ENCODE data around the gene ATP11C. TPM values are rescaled to one million over a fixed set of nuclear protein-coding genes. Genes with fewer than 3 reads are reported as not detected.
"Not testable (repeated sequence)": the region's sequence is repeated elsewhere in the genome, so short reads cannot be mapped to it uniquely, and the experiment has no call there.

Gene ATP11C
- total RNA-seq, 1 experiment from 2014 or later: 19.4 TPM

DNA sequence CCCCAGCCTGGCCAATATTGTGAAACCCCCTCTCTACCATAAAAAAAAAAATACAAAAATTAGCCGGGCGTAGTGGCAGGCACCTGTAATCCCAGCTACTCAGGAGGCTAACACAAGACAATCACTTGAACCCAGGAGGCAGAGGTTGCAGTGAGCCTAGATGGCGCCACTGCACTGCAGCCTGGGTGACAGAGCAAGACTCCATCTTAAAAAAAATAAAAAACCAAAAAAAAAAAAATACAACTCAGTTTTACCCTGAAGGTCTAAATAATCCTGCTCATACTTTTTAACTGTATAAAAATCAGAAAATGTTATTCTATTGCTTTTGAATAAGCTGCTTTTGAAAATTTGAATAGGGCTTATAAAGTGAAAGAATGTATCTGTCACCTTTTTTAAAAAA is 33.3 kb upstream of the ATP11C start:
- peak overlapping the region; percentile 35 for H2AFZ ChIP-seq (ENCODE audit: low read depth, low read length, poor library complexity, severe bottlenecking)
- TF ChIP-seq, protein P1, sequence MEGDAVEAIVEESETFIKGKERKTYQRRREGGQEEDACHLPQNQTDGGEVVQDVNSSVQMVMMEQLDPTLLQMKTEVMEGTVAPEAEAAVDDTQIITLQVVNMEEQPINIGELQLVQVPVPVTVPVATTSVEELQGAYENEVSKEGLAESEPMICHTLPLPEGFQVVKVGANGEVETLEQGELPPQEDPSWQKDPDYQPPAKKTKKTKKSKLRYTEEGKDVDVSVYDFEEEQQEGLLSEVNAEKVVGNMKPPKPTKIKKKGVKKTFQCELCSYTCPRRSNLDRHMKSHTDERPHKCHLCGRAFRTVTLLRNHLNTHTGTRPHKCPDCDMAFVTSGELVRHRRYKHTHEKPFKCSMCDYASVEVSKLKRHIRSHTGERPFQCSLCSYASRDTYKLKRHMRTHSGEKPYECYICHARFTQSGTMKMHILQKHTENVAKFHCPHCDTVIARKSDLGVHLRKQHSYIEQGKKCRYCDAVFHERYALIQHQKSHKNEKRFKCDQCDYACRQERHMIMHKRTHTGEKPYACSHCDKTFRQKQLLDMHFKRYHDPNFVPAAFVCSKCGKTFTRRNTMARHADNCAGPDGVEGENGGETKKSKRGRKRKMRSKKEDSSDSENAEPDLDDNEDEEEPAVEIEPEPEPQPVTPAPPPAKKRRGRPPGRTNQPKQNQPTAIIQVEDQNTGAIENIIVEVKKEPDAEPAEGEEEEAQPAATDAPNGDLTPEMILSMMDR (IDR thresholded peaks at IDR 0.05 in 2 of 3, conservative IDR thresholded peaks at IDR 0.05 in 1 of 3; ENCODE audit: borderline replicate concordance in 1 of 3, insufficient read depth in 1 of 3, low read depth in 2 of 3, low read length in 2 of 3): peak; percentile 8 to 38 (median 37); a peak in 3 of 6 replicates
- POLR2A ChIA-PET; H3K4me1 ChIP-seq (ENCODE audit: control insufficient read depth in 1 of 2, insufficient read depth in 2 of 2, low read length in 2 of 2); H3K79me2 ChIP-seq (ENCODE audit: insufficient read depth, low read length); H3K4me2 ChIP-seq (ENCODE audit: low read length); H3K9me3 ChIP-seq (ENCODE audit: control insufficient read depth in 1 of 2, insufficient read depth in 1 of 2, low read depth in 1 of 2, low read length in 2 of 2); H3K9ac ChIP-seq (ENCODE audit: low read length); H3K4me3 ChIP-seq (replicated peaks in 1 of 2; ENCODE audit: low read depth in 1 of 2, low read length in 2 of 2); H3K36me3 ChIP-seq (ENCODE audit: control insufficient read depth in 1 of 2, insufficient read depth in 2 of 2, low read length in 2 of 2); BruUV-seq (replicated peaks); H3K27ac ChIP-seq (ENCODE audit: low read depth, low read length); H4K20me1 ChIP-seq (ENCODE audit: insufficient read depth); H3K27me3 ChIP-seq (ENCODE audit: insufficient read depth, low read length); RAD21 ChIA-PET (ENCODE audit: low non-redundant PET in 1 of 2, low total read pairs in 2 of 2, uncharacterized antibody in 2 of 2, unreplicated experiment in 2 of 2); H3K9me2 ChIP-seq (ENCODE audit: insufficient read depth); DNase-seq (ENCODE audit: low read depth, low spot score): not testable (repeated sequence)
- intact Hi-C loops (cut with micrococcal nuclease): loop anchor here (5.0 to 10.0 kb wide), 2 partner anchors 781 to 1189 kb away; no protein-coding TSS in a partner anchor
- peak; percentile 65; the same call in 1 of the 2 replicates for ATAC-seq
- CTCF ChIA-PET: interaction anchor here (0.7 to 1.9 kb wide), 3 partner anchors 16 to 102 kb away, joined by 3 to 6 read pairs (median 5); no protein-coding TSS in a partner anchor

DNA sequence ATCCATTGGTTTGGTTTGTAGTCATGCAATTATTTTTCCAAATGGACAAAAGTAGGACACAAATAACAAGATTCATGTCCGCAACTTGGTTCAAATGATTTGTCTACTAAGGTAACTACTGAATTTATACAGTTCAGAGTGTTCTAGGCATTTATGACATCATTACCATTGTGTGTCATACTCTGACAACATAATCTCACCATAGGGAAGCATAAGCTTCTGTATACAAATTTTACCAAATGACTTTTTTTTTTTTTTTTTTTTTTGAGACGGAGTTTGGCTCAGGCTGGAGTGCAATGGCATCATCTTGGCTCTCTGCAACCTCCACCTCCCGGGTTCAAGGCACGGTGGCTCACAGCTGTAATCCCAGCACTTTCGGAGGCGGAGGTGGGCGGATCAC is 32.6 kb upstream of the ATP11C start, which contains the start of gene CXorf66:
CXorf66 (minus strand) TSS at position 101 of the 400 bp plus-strand sequence; CDS start at position 76, 25 bp downstream.
- no peaks in the 10 kb centered on the region for H3K36me3 ChIP-seq (ENCODE audit: control insufficient read depth in 1 of 2, insufficient read depth in 2 of 2, low read length in 2 of 2)
- H2AFZ ChIP-seq (ENCODE audit: low read depth, low read length, poor library complexity, severe bottlenecking): peak within 1 kb of the TSS; percentile 35
- no TSS peak for BruUV-seq (replicated peaks)
- H3K27me3 ChIP-seq (ENCODE audit: insufficient read depth, low read length): no peaks in the 10 kb centered on the region
- no peaks in the 10 kb centered on the region for H3K9me3 ChIP-seq (ENCODE audit: control insufficient read depth in 1 of 2, insufficient read depth in 1 of 2, low read depth in 1 of 2, low read length in 2 of 2)
- H3K9me2 ChIP-seq (ENCODE audit: insufficient read depth): no peaks in the 10 kb centered on the region
- POLR2A ChIA-PET: no interaction called here
- intact Hi-C loops (cut with micrococcal nuclease): loop anchor here (5.0 to 10.0 kb wide), 2 partner anchors 781 to 1188 kb away; no protein-coding TSS in a partner anchor
- no peak within 1 kb of the TSS for H3K4me3 ChIP-seq (replicated peaks in 1 of 2; ENCODE audit: low read depth in 1 of 2, low read length in 2 of 2)
- H3K9ac ChIP-seq (ENCODE audit: low read length): no peak within 1 kb of the TSS
- peaks cover 0 to 4% of the 10 kb centered on the region in 2 experiments; a peak in 1 of 4 replicates for H3K4me1 ChIP-seq (ENCODE audit: control insufficient read depth in 1 of 2, insufficient read depth in 2 of 2, low read length in 2 of 2)
- ATAC-seq: no peak
- H3K27ac ChIP-seq (ENCODE audit: low read depth, low read length): no peak within 1 kb of the TSS
- H3K79me2 ChIP-seq (ENCODE audit: insufficient read depth, low read length): no peaks in the 10 kb centered on the region
- H3K4me2 ChIP-seq (ENCODE audit: low read length): no peak within 1 kb of the TSS
- no peaks in the 10 kb centered on the region for H4K20me1 ChIP-seq (ENCODE audit: insufficient read depth)
- DNase-seq (ENCODE audit: low read depth, low spot score): no peak
- CTCF ChIA-PET: interaction anchor here (0.5 to 1.6 kb wide), 2 partner anchors 29 to 162 kb away, joined by 3 to 5 read pairs; no protein-coding TSS in a partner anchor
- RAD21 ChIA-PET (ENCODE audit: low non-redundant PET in 1 of 2, low total read pairs in 2 of 2, uncharacterized antibody in 2 of 2, unreplicated experiment in 2 of 2): no interaction called here
- TF ChIP-seq JUND (IDR thresholded peaks at IDR 0.05) (no peak), EGR1 (IDR thresholded peaks at IDR 0.05; ENCODE audit: low read depth) (no peak), FOSL1 (IDR thresholded peaks at IDR 0.05; ENCODE audit: low read depth) (no peak), SP1 (IDR thresholded peaks at IDR 0.05; ENCODE audit: low read depth) (no peak), SRF (IDR thresholded peaks at IDR 0.05; ENCODE audit: low read depth) (no peak), SIN3A (IDR thresholded peaks at IDR 0.05; ENCODE audit: low read depth) (no peak), CBX3 (IDR thresholded peaks at IDR 0.05; ENCODE audit: low read depth) (no peak), ELF1 (IDR thresholded peaks at IDR 0.05; ENCODE audit: borderline replicate concordance, low read depth) (no peak), ZFX (IDR thresholded peaks at IDR 0.05) (no peak)
- TF ChIP-seq, protein P1 (IDR thresholded peaks at IDR 0.05 in 2 of 3, conservative IDR thresholded peaks at IDR 0.05 in 1 of 3; ENCODE audit: borderline replicate concordance in 1 of 3, insufficient read depth in 1 of 3, low read depth in 2 of 3, low read length in 2 of 3): no peak
- TF ChIP-seq, protein P2, sequence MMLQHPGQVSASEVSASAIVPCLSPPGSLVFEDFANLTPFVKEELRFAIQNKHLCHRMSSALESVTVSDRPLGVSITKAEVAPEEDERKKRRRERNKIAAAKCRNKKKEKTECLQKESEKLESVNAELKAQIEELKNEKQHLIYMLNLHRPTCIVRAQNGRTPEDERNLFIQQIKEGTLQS (IDR thresholded peaks at IDR 0.05): no peak
- TF ChIP-seq, protein P3, sequence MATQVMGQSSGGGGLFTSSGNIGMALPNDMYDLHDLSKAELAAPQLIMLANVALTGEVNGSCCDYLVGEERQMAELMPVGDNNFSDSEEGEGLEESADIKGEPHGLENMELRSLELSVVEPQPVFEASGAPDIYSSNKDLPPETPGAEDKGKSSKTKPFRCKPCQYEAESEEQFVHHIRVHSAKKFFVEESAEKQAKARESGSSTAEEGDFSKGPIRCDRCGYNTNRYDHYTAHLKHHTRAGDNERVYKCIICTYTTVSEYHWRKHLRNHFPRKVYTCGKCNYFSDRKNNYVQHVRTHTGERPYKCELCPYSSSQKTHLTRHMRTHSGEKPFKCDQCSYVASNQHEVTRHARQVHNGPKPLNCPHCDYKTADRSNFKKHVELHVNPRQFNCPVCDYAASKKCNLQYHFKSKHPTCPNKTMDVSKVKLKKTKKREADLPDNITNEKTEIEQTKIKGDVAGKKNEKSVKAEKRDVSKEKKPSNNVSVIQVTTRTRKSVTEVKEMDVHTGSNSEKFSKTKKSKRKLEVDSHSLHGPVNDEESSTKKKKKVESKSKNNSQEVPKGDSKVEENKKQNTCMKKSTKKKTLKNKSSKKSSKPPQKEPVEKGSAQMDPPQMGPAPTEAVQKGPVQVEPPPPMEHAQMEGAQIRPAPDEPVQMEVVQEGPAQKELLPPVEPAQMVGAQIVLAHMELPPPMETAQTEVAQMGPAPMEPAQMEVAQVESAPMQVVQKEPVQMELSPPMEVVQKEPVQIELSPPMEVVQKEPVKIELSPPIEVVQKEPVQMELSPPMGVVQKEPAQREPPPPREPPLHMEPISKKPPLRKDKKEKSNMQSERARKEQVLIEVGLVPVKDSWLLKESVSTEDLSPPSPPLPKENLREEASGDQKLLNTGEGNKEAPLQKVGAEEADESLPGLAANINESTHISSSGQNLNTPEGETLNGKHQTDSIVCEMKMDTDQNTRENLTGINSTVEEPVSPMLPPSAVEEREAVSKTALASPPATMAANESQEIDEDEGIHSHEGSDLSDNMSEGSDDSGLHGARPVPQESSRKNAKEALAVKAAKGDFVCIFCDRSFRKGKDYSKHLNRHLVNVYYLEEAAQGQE (IDR thresholded peaks at IDR 0.05; ENCODE audit: low read depth): no peak

All from HCT116 (cell line).